Ovary (tissue), 9 donors: ENCODE results near the gene CHD3. TPM values are rescaled to one million over a fixed set of nuclear protein-coding genes. Genes with fewer than 3 reads are reported as not detected.

Experiments
- DNase-seq, 5 donors: peaks; one replicate each; pipeline ENCODE4 v3.0.0-alpha.2; 2019 to 2020
- H3K27ac ChIP-seq, 2 donors: fragments of 200-600 bp; one replicate each; pipeline versions ENCODE4 v1.5.1 to v1.8.0; 2019 to 2022
- H3K27me3 ChIP-seq: fragments of 200-600 bp; one replicate; pipeline ENCODE4 v1.8.0; 2022
- H3K36me3 ChIP-seq: fragments of 200-600 bp; sonication (generic); one replicate; pipeline ENCODE4 v1.5.1; 2019
- H3K4me1 ChIP-seq: one replicate; pipeline ENCODE4 v1.8.1; 2013; ENCODE audit warnings: mild to moderate bottlenecking, moderate library complexity; ENCODE audit not compliant: insufficient read depth
- H3K4me3 ChIP-seq: fragments of 200-600 bp; sonication (generic); one replicate; pipeline ENCODE4 v1.5.1; 2017
- H3K9me3 ChIP-seq, 2 donors: fragments of 200-600 bp in 1 of 2; sonication (generic) in 1 of 2; one replicate each; pipeline versions ENCODE4 v1.5.1 to v1.8.1; 2013 to 2019; ENCODE audit warnings: mild to moderate bottlenecking in 1 of 2, moderate library complexity in 1 of 2
- EP300 ChIP-seq: sonication (generic); formaldehyde crosslinking; IDR thresholded peaks from one replicate; pipeline ENCODE4 v1.6.1; 2017; ENCODE audit warnings: antibody characterized with exemption
- POLR2A ChIP-seq: fragments of 450-650 bp; IDR thresholded peaks from one replicate; pipeline ENCODE4 v1.6.1; 2017; ENCODE audit warnings: antibody characterized with exemption, mild to moderate bottlenecking, moderate library complexity
- WGBS, 3 donors: extraction: QIAGEN DNeasy Blood & Tissue Kit in 1 of 3; methylation state at CpG; one replicate each; pipeline versions ENCODE4 v1.1.5 to v1.1.7; 2013 to 2017; 5-methylcytosine and 5-hydroxymethylcytosine counted together
- intact Hi-C, 4 donors: fragments of 100-400 bp; cut with DNase I; formaldehyde crosslinking; loops; one replicate each; pipeline versions ENCODE4 v1.11.0 to v1.15.1; 2022 to 2023
- polyA plus RNA-seq, 2 donors: library from polyadenylated mRNA; stranded (reverse); fragments of 200-250 nt in 1 of 2; fragments of 350-450 nt in 1 of 2; fragmentation: Illumina TruSeq in 1 of 2; extraction: RNeasy Lipid Tissue Mini Kit (QIAGEN cat#74804) in 1 of 2; gene quantifications; one replicate each; pipeline ENCODE4 v1.2.3, GENCODE V29; 2013 to 2014
- total RNA-seq, 7 donors: library from RNA; depleted of rRNA in 2 of 7; stranded (reverse); fragments of >200 nt in 2 of 7; fragmentation: NEBNext Ultra II Directional in 3 of 7; extraction: Animal tissue kit (Norgen Biotek cat#: 25700) in 3 of 7; gene quantifications; one replicate each; pipeline versions ENCODE4 v1.1.0 to v1.2.4, GENCODE V29; 2016 to 2023
- TF ChIP-seq, protein P1 (sequence below), 3 donors: fragments of 450-650 bp in 2 of 3; fragments of 200-600 bp in 1 of 3; IDR thresholded peaks; one replicate each; pipeline versions ENCODE4 v1.5.1 to v1.8.0; 2016 to 2022; ENCODE audit warnings: antibody characterized with exemption in 3 of 3, mild to moderate bottlenecking in 1 of 3
- donor health status: DM: no; HTN: no; CAD: no; lungs with moderate emphysema.
- donor health status: DM: no; HTN: no; CAD: no.
- donor health status: Bipolar disorder and iron deficiency.
- donor health status: DM: yes; HTN: yes; CAD: no.
- donor health status: DM: no; HTN: no; CAD: no.
- donor health status: DM: yes; HTN: yes; CAD: no.

CHD3 gene
- total and polyA plus RNA-seq, 9 donors, result 65.7 to 145 (median 100) TPM

- H3K4me1 ChIP-seq, result peaks cover 5% of the 10 kb centered on the region
- peak; percentile 28 to 50 (median 48) for DNase-seq
- H3K36me3 ChIP-seq, result no peaks in the 10 kb centered on the region
- no peaks in the 10 kb centered on the region for H3K9me3 ChIP-seq
- TF ChIP-seq, protein P1, sequence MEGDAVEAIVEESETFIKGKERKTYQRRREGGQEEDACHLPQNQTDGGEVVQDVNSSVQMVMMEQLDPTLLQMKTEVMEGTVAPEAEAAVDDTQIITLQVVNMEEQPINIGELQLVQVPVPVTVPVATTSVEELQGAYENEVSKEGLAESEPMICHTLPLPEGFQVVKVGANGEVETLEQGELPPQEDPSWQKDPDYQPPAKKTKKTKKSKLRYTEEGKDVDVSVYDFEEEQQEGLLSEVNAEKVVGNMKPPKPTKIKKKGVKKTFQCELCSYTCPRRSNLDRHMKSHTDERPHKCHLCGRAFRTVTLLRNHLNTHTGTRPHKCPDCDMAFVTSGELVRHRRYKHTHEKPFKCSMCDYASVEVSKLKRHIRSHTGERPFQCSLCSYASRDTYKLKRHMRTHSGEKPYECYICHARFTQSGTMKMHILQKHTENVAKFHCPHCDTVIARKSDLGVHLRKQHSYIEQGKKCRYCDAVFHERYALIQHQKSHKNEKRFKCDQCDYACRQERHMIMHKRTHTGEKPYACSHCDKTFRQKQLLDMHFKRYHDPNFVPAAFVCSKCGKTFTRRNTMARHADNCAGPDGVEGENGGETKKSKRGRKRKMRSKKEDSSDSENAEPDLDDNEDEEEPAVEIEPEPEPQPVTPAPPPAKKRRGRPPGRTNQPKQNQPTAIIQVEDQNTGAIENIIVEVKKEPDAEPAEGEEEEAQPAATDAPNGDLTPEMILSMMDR (IDR thresholded peaks at IDR 0.05), result no peak
- TF ChIP-seq POLR2A, result no peak
- no peak for TF ChIP-seq EP300
- intact Hi-C loops, result loop anchor here in 1 of 4 donors (10.0 kb wide), 1 partner anchor 306 kb away; the partner anchor contains the start of gene PER1
- no peaks in the 10 kb centered on the region for H3K27me3 ChIP-seq
- H3K4me3 ChIP-seq, result no peak overlapping the region
- H3K27ac ChIP-seq, result no peak overlapping the region
- 70 to 75% (median 72%) methylated on average over 35 of the region's 35 CpGs for WGBS, 3 donors
These were observed 39.3 kb upstream of the CHD3 start for GRCh38 chr17:7849130-7849750.

DNA sequence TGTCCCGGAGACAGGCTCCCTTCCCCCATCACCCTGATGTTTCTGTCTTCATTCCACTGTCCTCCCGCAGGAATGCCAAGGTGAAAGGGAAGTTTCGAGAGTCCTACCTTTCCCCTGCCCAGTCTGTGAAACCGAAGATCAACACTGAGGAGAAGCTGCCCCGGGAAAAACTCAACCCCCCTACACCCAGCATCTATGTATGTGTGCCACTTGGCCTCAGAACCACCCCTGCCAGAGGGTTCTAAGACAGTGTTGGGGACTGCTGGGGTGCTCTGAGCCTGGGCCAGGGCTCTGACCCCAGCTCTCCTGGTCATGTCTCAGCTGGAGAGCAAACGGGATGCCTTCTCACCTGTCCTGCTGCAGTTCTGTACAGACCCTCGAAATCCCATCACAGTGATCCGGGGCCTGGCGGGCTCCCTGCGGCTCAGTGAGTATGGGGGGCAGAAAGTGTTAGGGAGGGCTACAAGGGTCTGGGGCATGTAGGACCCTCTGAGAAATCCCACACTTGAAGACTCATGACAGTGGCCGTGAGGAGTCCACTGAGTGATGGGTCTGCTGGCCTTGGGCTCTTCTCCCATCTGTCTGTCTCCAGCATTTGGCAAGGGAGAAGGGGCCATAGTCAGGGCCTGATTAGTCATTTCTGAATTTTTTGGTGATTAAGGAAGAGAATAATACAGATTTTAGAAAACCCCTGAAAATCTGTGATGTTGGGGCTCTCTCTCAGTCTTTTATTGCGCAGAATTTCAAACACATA lies 38.7 kb upstream of the CHD3 start:
- peak in 2 of 5 donors; percentile 27 to 35 for DNase-seq
- Histone ChIP-seq H3K27ac (no peak overlapping the region), H3K36me3 (no peaks in the 10 kb centered on the region), H3K4me3 (no peak overlapping the region), H3K27me3 (no peaks in the 10 kb centered on the region), H3K9me3 (no peaks in the 10 kb centered on the region), H3K4me1 (peaks cover 5% of the 10 kb centered on the region)
- intact Hi-C loops, result loop anchor here in 2 of 4 donors (5.0 to 10.0 kb wide), 3 partner anchors 105 to 305 kb away; partner anchors contain the start of gene PER1 (in 1 of the 2)
- TF ChIP-seq POLR2A (no peak), EP300 (no peak)
- TF ChIP-seq, protein P1 (IDR thresholded peaks at IDR 0.05), result no peak
- 74 to 79% (median 78%) methylated on average over 12 of the region's 12 CpGs for WGBS, 3 donors

GRCh38 chr17:7850701-7851437 lies 37.7 kb upstream of the CHD3 start:
- Histone ChIP-seq H3K36me3 (no peaks in the 10 kb centered on the region), H3K9me3 (no peaks in the 10 kb centered on the region), H3K4me3 (no peak overlapping the region), H3K4me1 (peaks cover 2% of the 10 kb centered on the region), H3K27me3 (no peaks in the 10 kb centered on the region), H3K27ac (no peak overlapping the region)
- DNase-seq, result peak in 4 of 5 donors; percentile 47 to 55 (median 48)
- no peak for TF ChIP-seq EP300
- intact Hi-C loops, result loop anchor here in 2 of 4 donors (5.0 to 10.0 kb wide), 2 partner anchors 106 to 109 kb away; no protein-coding TSS in a partner anchor
- 79 to 83% (median 80%) methylated on average over 17 of the region's 17 CpGs for WGBS, 3 donors

DNA sequence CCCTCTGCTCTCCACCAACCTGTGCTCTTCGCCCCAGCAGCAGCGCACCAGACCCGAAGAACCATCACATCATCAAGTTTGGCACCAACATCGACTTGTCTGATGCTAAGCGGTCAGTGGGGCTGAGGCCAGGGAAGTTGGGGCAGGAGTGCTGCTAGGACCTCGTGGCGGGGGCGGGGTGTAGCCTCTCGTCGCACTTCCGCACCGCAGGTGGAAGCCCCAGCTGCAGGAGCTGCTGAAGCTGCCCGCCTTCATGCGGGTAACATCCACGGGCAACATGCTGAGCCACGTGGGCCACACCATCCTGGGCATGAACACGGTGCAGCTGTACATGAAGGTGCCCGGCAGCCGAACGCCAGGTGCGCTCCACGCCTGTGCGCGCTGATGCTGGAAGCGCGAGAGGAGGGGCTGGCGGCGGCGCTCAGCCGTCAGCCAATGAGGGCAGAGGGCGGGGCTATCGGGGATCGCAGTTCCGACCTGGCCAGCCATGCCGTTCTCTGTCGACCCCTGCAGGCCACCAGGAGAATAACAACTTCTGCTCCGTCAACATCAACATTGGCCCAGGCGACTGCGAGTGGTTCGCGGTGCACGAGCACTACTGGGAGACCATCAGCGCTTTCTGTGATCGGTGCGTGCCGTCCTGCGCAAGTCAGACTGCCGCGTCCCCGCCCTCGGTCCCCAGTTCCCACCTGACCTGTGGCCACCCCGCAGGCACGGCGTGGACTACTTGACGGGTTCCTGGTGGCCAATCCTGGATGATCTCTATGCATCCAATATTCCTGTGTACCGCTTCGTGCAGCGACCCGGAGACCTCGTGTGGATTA lies 36.9 kb upstream of the CHD3 start:
- intact Hi-C loops, result loop anchor here in 2 of 4 donors (2.0 to 10.0 kb wide), 3 partner anchors 17 to 109 kb away; partner anchors contain the start of gene KDM6B (in 1 of the 2)
- Histone ChIP-seq H3K4me3 (no peak overlapping the region), H3K27ac (no peak overlapping the region), H3K9me3 (no peaks in the 10 kb centered on the region), H3K27me3 (no peaks in the 10 kb centered on the region), H3K36me3 (no peaks in the 10 kb centered on the region), H3K4me1 (peaks cover 5% of the 10 kb centered on the region)
- TF ChIP-seq POLR2A (no peak), EP300 (no peak)
- TF ChIP-seq, protein P1 (IDR thresholded peaks at IDR 0.05), result peak; percentile 97 to 99 (median 98)
- WGBS, 3 donors, result 17 to 22% (median 17%) methylated on average over 53 to 60 of the region's 60 CpGs
- peak; percentile 90 to 95 (median 93) for DNase-seq
